SH-SY5Y (cell line): ENCODE data around the gene GPC1.

Experiments
- GATA2 ChIP-seq: IDR thresholded peaks from 2 replicates; pipeline ENCODE4 v1.6.1; 2011; ENCODE audit warnings: mild to moderate bottlenecking, low read depth, low read length
- GATA3 ChIP-seq: IDR thresholded peaks from 2 replicates; pipeline ENCODE4 v1.6.1; 2011; ENCODE audit warnings: low read depth, mild to moderate bottlenecking, low read length, moderate library complexity

GRCh38 chr2:240405133-240405532 lies 30.3 kb upstream of the GPC1 start:
- TF ChIP-seq GATA2 (no peak), GATA3 (no peak)
